Measurements from ENCODE around the gene ALPG.
"Not testable (repeated sequence)": the region's sequence is repeated elsewhere in the genome, so short reads cannot be mapped to it uniquely, and the experiment has no call there.

Gene ALPG

DNA sequence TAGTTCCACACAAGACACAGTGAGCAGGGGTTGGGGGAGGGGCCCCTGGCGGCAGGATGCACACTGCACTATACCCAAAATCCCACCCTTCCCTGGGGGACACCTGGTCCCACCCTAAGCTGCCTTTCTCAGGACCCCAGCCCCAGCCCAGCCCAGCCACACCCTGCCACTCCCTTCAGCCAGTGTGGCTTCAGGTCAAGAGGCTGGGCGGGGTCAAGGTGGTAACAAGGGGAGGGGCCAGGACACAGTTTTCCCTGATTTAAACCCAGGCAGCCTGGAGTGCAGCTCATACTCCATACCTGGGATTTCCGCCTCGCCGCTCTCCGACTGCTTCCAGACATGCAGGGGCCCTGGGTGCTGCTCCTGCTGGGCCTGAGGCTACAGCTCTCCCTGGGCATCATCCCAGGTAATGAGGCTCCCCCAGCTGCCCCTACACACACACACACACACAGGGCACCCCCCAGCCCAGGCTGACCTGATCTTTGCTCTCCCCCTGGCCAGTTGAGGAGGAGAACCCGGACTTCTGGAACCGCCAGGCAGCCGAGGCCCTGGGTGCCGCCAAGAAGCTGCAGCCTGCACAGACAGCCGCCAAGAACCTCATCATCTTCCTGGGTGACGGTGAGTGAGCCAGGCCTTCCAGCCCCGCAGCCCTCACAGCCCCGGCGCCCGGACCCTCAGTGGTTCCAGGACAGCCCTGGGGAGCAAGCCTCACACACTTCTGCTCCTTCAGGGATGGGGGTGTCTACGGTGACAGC is at the start of gene ALPG:
Gene ALPG, plus strand, starts transcription at position 289 of the 755 bp plus-strand sequence. Its CDS starts 51 bp downstream, at position 340.
- no peak for DNase-seq (ENCODE audit: low read depth)

DNA sequence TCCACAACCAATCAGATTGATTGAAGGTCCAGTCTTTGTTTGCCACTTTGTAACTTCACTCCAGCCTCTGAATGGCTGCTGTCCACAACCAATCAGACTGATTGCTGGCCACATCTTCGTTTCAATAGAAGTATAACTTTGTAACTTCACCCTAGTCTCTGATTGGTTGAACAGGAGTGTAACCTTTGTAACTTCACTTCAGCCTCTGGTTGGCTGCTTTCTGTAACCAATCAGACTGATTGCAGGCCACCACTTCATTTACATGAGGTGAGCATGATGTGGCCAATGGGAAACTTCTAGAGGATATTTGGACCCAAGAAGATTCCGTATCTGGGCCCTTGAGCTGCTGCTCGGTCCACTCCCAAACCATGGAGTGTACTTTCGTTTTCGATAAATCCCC is 45.0 kb upstream of the ALPG start:
- no peak for DNase-seq (ENCODE audit: low read depth)

GRCh38 chr2:232362174-232362900 is 44.3 kb upstream of the ALPG start:
- DNase-seq (ENCODE audit: low read depth) = no peak

DNA sequence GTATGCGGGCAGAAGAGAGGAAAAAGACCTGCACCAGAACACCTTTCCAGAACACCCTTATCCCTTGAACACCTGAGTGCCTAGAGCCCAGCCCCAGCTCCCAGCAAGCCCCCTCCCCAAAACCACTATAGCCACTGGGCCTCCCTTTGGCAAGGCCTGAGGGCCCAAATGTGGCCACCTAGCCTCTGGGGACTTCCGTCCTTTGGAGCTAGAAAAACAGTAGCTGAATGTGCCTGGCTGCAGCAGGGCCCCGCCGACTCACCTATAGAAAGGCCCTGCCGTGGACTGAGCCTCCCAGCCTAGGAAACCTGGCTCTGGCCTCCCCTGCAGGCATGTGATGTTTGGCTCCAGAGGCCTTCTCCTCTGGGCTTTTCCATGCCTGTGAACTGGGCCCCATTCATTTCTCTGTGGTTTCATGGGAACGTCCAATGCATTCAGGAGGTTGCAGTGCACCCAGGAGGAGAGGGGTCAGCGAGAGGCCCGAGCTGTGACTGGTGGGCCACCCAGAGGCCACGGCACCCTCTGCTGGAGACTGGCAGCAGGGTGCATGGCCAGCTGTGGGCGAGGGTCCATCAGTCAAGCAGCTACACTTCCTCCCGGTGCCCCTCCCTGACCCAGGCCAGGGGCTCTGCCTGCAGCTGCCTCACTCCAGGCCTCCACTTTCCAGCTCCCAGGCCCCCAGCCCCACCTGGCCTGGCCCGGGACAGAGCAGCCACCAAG is 43.4 kb upstream of the ALPG start:
- DNase-seq (ENCODE audit: low read depth) = not testable (repeated sequence)

DNA sequence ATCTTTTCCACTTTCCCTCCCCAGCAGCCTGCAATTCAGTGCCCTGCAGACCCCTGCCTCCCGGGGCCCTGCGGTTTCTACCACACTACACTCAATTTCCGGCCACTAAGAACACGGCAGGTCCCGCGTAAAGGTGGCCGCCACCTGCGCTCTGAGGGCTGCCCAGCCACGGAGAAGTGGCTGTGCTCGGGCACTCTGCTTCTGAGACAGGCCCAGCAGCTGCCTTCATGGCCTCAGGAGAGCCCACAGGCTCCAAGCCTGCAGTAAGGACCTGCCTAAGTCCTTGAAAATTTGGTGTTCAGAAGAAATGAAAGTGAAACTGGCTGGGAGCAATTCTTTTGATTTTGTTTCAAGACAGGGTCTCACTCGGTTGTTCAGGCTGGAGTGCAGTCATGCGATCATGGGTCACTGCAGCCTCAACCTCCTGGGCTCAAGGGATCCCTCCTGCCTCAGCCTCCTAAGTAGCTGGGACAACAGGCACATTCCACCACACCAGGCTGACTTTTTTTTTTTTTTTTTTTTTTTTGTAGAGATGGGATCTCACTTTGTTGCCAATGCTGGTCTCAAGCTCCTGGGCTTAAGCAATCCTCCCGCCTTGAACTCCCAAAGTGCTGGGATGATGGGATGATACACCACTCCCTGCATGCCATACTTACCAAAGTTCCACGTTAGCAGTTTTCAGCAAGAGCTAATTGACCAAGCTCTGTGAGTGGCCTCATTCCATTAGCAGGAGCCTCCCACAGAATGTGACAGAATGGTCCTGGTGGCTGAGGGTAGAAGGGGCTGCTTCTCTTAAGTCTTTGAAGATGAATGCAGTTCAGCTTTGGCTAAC is 42.6 kb upstream of the ALPG start:
- no peak for DNase-seq (ENCODE audit: low read depth)

DNA sequence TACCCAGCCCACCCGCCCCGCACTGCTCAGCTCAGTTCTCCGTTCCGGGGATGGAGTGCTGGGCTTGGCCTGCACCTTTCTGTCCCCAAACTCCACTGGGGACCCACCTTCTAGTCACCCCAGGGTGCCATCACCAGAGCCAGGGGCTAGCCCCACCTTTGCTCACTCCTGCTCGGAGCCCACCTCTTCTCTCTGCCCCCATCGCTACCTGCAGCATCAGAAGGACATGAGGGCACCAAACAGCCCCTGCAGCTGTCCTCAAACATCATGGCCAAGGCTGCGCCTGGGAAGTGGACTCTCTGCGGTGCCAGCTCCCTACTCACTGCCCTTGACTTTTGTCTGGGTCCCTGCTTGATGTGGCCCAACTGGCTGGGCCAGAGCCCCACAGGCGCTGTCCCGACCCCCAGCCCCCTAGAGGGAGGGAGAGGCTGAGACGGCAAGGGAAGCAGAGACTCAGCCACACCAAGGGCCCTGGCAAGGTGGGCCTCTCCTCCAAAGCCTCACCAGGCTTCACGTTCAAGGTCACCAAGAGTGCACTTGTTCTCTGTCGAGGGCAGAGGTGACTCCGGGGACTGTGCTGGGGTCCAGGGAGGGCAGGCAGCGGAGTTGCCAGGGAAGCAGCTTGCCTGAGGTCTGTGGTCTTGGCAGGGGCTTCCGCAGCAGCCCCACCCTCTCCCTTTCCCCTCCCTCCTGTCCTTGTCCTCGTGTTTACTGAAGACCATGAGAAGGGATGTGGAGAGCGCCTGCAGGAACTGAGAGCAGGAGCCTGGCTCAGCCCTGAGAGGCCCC is 41.6 kb upstream of the ALPG start:
- DNase-seq (ENCODE audit: low read depth) = not testable (repeated sequence)

DNA sequence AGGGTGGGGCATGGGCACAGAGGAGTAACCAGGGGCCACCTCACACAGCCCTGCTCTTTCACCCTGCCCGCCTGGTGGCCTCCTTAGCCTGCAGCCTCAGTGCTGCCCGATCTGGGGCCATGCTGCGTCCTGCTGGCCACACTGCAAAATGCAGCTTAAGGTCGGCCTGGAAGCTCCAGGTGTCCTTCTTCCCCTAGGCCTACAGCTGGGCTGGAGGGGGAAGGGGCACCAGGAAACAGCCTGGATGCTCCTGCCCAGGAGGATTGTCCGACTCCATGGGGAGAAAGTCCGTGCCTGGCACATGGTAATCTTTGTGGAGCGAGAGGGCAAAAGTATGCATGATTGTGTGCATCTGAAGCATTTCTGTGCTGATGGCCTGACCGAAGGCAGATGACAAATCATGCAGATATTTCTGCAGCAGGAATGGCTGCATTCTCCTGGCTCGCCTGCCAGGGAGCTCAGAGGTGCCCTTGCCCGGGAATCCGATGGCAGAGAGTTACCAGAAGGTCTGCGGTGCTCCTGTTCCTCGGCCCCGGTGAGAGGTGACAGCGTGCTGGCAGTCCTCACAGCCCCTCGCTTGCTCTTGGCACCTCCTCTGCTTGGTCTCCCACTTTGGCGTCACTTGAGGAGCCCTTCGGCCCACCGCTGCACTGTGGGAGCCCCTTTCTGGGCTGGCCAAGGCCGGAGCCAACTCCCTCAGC is 40.9 kb upstream of the ALPG start:
- peak; percentile 52 for DNase-seq (ENCODE audit: low read depth)

DNA sequence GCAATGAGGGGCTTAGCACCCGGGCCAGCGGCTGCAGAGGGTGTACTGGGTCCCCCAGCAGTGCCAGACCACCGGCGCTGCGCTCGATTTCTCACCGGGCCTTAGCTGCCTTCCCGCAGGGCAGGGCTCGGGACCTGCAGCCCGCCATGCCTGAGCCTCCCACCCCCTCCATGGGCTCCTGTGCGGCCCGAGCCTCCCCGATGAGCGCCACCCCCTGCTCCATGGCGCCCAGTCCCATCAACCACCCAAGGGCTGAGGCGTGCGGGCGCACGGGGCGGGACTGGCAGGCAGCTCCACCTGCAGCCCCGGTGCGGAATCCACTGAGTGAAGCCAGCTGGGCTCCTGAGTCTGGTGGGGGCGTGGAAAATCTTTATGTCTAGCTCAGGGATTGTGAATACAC is 40.2 kb upstream of the ALPG start:
- not testable (repeated sequence) for DNase-seq (ENCODE audit: low read depth)

GRCh38 chr2:232367016-232367415 is 39.6 kb upstream of the ALPG start:
- no peak for DNase-seq (ENCODE audit: low read depth)

DNA sequence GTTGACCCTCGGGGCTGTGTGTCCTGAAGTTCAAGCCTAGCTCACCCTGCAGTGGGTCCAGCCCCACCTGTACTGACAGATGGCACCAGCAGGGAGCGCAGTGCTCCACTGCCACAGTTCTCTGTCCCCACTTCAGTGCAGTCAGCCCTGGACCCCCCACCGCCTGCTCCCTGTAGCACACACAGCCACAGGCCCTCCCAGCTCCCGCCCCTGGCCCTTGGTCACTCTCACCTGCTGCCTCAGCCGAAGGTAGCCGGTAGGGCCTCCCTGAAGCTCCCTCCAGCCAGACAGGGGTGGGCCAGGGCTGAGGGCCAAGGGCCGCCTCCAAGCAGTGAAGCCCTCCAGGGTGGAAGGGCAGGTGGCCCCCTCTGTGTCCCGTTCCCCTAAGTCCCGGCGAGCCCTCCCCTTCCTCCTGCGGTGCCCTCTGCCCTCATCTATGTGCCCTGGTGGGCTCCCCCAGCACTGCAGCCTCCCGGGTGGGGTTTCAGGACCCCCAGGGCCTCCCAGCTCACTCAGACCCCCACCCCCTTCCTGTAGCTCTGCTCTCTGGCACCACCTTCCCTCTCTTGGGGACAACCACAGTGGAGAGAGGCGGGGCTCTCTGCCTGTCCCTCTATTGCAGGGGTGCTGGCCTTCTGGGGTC is 38.9 kb upstream of the ALPG start:
- DNase-seq (ENCODE audit: low read depth) = no peak

- peak; percentile 39 for DNase-seq (ENCODE audit: low read depth)
Observed at GRCh38 chr2:232368311-232368731, 38.3 kb upstream of the ALPG start.

DNA sequence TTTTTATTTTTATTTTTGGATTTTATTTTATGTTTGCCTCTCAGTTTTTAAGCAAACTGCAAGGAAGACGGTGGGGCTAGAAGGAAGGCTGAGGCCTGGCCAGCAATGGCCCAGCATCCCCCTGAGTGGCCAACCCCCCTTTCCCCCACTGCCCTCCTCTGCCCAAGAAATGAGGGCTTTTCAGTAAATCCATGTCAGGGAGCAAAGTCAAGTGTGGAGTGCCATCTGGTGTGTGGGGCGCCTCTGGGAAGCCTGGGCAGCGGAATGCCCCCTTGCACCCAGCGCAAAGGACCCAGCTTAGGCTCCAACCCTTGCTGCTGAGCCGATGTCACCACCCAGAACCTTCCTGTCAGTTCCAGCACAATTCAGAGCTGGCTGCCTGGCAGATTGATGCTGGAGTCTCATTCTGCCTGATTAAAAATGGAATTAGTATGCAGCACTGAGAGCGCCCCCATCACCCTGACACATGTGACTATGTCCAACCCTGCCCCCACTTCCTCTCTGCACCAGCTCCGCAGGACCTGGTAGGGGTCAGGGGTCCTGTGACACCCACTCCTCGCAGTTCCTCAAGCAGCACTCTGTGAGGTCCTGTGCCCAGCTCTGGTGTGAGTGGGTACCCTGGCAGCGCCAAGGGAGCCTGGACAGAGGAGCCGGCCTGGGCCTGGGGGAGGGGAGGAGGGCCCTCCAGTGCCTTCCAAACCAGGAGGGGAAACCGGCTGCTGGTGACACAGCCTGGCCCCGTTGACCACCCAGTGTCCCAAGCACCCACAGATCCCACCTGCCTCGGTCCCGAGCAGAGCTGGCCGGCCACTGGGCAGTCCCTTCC is 37.3 kb upstream of the ALPG start:
- DNase-seq (ENCODE audit: low read depth) = no peak

DNA sequence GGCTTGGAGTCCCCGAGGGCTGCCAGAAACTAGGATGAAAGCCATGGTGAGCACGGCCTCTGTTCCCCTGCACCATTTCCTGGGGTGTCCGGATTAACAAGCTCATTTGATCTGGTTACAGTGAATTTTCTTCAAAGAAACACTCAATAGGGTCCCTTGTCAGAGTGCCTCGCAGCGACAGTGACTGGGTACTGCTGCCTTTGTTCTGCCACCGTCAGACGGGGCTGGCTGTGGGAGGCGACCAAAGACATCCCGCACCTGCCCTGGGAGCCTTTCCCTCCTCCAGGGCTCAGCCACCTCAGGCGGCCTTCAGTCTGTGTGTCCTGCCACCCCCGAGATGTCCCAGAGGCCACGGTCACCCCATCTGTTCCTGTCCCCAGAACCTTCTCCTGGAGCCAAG is 36.6 kb upstream of the ALPG start:
- DNase-seq (ENCODE audit: low read depth) = not testable (repeated sequence)

- DNase-seq (ENCODE audit: low read depth) = peak; percentile 86
Observed at GRCh38 chr2:232372231-232373208, 34.1 kb upstream of the ALPG start.

- DNase-seq (ENCODE audit: low read depth) = no peak
Observed at GRCh38 chr2:232374356-232374755, 32.3 kb upstream of the ALPG start.

DNA sequence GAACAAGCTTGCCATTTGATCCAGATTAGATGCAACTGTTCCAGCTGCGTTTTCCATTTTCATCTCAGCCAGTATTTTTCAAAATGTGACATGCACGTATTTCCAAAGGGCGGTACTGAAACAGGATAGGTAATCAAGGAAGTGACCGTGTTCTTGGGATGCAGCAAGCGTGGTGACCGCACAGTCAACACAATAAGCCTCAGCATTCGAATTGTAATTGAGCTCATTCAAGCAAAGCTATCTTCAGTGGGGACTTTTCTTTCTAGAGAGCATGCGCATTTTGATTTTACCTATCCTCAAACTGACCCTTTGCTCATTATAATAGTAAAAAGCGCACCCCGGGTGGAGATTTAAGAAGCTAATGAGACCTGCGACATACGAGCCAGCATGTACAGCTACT is 31.5 kb upstream of the ALPG start:
- no peak for DNase-seq (ENCODE audit: low read depth)

DNA sequence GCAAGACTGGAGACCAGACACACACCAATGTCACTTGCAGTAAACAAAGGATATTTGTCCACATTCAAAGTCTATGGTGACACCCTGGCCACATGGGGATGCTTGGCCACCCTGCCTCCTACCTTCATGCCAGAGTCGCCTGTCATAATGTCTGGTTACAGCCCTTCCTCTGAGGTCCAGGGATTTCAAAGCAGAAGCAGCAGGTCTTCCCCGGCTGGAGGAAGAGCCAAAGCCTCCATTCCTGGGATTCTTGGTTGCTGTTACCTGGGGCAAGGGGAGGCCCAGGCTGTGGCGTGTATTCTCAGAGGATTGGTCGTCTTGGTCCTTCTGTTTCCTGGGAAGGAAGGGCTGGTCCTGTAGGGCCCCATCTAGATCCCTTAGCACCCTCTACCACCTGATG is 30.4 kb upstream of the ALPG start:
- no peak for DNase-seq (ENCODE audit: low read depth)

GRCh38 chr2:232376713-232377112 is 29.9 kb upstream of the ALPG start:
- DNase-seq (ENCODE audit: low read depth) = no peak
